ENCODE measurements around the gene SYCN. TPM values are rescaled to one million over a fixed set of nuclear protein-coding genes. Genes with fewer than 3 reads are reported as not detected.

Gene SYCN
- total and polyA plus RNA-seq, 2 experiments from 2014 or later: not detected

DNA sequence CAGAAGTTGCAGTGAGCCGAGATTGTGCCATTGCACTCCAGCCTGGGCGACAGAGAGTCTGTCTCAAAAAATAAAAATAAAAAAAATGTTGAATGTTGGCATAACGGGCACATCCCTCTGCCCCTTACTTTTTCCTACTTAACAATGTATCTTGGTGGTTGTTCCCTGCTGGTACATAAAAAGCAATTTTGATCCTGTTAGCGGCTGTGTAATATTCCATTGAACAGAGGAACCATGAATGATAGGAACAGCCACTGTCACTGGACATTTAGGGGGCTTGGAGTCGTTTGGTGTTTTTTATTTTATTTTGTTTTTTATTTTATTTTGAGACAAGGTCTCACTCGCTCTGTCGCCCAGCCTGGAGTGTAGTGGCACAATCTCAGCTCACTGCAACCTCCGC lies 17.7 kb downstream of the SYCN start:
- no peak for TF ChIP-seq EZH2phosphoT487 (IDR thresholded peaks at IDR 0.05; ENCODE audit: insufficient read depth, low read depth)
- no peak for TF ChIP-seq EZH2 (IDR thresholded peaks at IDR 0.05; ENCODE audit: insufficient read depth, poor library complexity, severe bottlenecking)
- Histone ChIP-seq H3K27me3 (replicated peaks; ENCODE audit: insufficient read depth) (no peaks in the 10 kb centered on the region), H3F3A (ENCODE audit: insufficient read depth) (no peaks in the 10 kb centered on the region), H3K9me2 (ENCODE audit: insufficient read depth) (no peaks in the 10 kb centered on the region), H2AFZ (no peak overlapping the region), H3K36me3 (ENCODE audit: low read depth) (no peaks in the 10 kb centered on the region), H4K20me1 (ENCODE audit: insufficient read depth) (no peaks in the 10 kb centered on the region), H3K79me2 (ENCODE audit: insufficient read depth) (no peaks in the 10 kb centered on the region), H3K4me2 (ENCODE audit: unreplicated experiment) (no peak overlapping the region), H3K27ac (no peak overlapping the region), H3K4me3 (no peak overlapping the region), H3K9ac (no peak overlapping the region), H3K9me3 (ENCODE audit: low read depth) (no peaks in the 10 kb centered on the region), H3K4me1 (ENCODE audit: insufficient read depth) (no peaks in the 10 kb centered on the region)
- in situ Hi-C loops (cut with MboI): no loop called here
- DNase-seq: no peak
- 63 to 67% methylated on average over 8 of the region's 8 CpGs for WGBS, 2 experiments (ENCODE audit: low coverage in 1 of 2, low lambda C conversion rate in 2 of 2, missing lambda C conversion rate in 2 of 2)

DNA sequence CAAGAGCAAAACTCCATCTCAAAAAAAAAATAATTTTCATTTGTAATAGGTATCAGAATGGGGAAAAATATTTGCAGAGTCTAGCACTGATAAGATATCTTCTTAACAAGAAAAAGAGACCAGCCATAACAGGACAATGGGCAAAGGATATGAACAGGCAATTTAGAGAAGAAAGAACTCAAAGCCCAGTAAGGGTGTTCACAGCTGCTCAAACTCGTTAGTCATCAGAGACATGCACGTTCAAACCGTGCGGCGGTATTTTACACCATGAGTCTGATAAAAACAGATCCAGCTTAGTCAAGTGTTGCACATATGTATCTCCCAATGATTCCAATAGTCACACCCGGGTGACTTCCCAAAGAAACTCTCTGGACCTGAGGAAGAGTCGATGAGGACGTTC lies 21.0 kb downstream of the SYCN start:
- H3K4me1 ChIP-seq (ENCODE audit: insufficient read depth): no peaks in the 10 kb centered on the region
- TF ChIP-seq EZH2 (IDR thresholded peaks at IDR 0.05; ENCODE audit: insufficient read depth, poor library complexity, severe bottlenecking) (no peak), EZH2phosphoT487 (IDR thresholded peaks at IDR 0.05; ENCODE audit: insufficient read depth, low read depth) (no peak)
- in situ Hi-C loops (cut with MboI): no loop called here
- no peak overlapping the region for H2AFZ ChIP-seq
- no peaks in the 10 kb centered on the region for H3K79me2 ChIP-seq (ENCODE audit: insufficient read depth)
- H3K9ac ChIP-seq: no peak overlapping the region
- no peaks in the 10 kb centered on the region for H3K9me3 ChIP-seq (ENCODE audit: low read depth)
- H3F3A ChIP-seq (ENCODE audit: insufficient read depth): no peaks in the 10 kb centered on the region
- H3K9me2 ChIP-seq (ENCODE audit: insufficient read depth): no peaks in the 10 kb centered on the region
- H3K27me3 ChIP-seq (replicated peaks; ENCODE audit: insufficient read depth): no peaks in the 10 kb centered on the region
- H3K27ac ChIP-seq: no peak overlapping the region
- peak; percentile 23 for DNase-seq
- H4K20me1 ChIP-seq (ENCODE audit: insufficient read depth): no peaks in the 10 kb centered on the region
- 54 to 66% methylated on average over 8 of the region's 8 CpGs for WGBS, 2 experiments (ENCODE audit: low coverage in 1 of 2, low lambda C conversion rate in 2 of 2, missing lambda C conversion rate in 2 of 2)
- H3K36me3 ChIP-seq (ENCODE audit: low read depth): no peaks in the 10 kb centered on the region
- H3K4me2 ChIP-seq (ENCODE audit: unreplicated experiment): no peak overlapping the region
- no peak overlapping the region for H3K4me3 ChIP-seq

GRCh38 chr19:39182174-39182505 lies 21.9 kb downstream of the SYCN start:
- WGBS, 2 experiments (ENCODE audit: low coverage in 1 of 2, low lambda C conversion rate in 2 of 2, missing lambda C conversion rate in 2 of 2): 66 to 74% methylated on average over 4 of the region's 4 CpGs
- Histone ChIP-seq H4K20me1 (ENCODE audit: insufficient read depth) (no peaks in the 10 kb centered on the region), H3K9me3 (ENCODE audit: low read depth) (no peaks in the 10 kb centered on the region), H3K4me2 (ENCODE audit: unreplicated experiment) (no peak overlapping the region), H3K9me2 (ENCODE audit: insufficient read depth) (no peaks in the 10 kb centered on the region), H3K4me3 (no peak overlapping the region), H2AFZ (no peak overlapping the region), H3K79me2 (ENCODE audit: insufficient read depth) (no peaks in the 10 kb centered on the region), H3K4me1 (ENCODE audit: insufficient read depth) (no peaks in the 10 kb centered on the region), H3F3A (ENCODE audit: insufficient read depth) (no peaks in the 10 kb centered on the region), H3K27me3 (replicated peaks; ENCODE audit: insufficient read depth) (no peaks in the 10 kb centered on the region), H3K9ac (no peak overlapping the region), H3K27ac (no peak overlapping the region), H3K36me3 (ENCODE audit: low read depth) (no peaks in the 10 kb centered on the region; the same call in 1 of the 2 replicates)
- in situ Hi-C loops (cut with MboI): no loop called here
- TF ChIP-seq EZH2 (IDR thresholded peaks at IDR 0.05; ENCODE audit: insufficient read depth, poor library complexity, severe bottlenecking) (no peak), EZH2phosphoT487 (IDR thresholded peaks at IDR 0.05; ENCODE audit: insufficient read depth, low read depth) (no peak)
- peak; percentile 55 for DNase-seq

GRCh38 chr19:39181500-39182173 lies 22.4 kb downstream of the SYCN start:
- Histone ChIP-seq H3K4me3 (no peak overlapping the region), H3K79me2 (ENCODE audit: insufficient read depth) (no peaks in the 10 kb centered on the region), H3K9ac (no peak overlapping the region), H4K20me1 (ENCODE audit: insufficient read depth) (no peaks in the 10 kb centered on the region), H3F3A (ENCODE audit: insufficient read depth) (no peaks in the 10 kb centered on the region), H2AFZ (no peak overlapping the region), H3K27ac (no peak overlapping the region), H3K27me3 (replicated peaks; ENCODE audit: insufficient read depth) (no peaks in the 10 kb centered on the region), H3K4me2 (ENCODE audit: unreplicated experiment) (no peak overlapping the region), H3K4me1 (ENCODE audit: insufficient read depth) (no peaks in the 10 kb centered on the region), H3K9me3 (ENCODE audit: low read depth) (no peaks in the 10 kb centered on the region), H3K9me2 (ENCODE audit: insufficient read depth) (no peaks in the 10 kb centered on the region), H3K36me3 (ENCODE audit: low read depth) (no peaks in the 10 kb centered on the region; the same call in 1 of the 2 replicates)
- in situ Hi-C loops (cut with MboI): no loop called here
- no peak for DNase-seq
- WGBS, 2 experiments (ENCODE audit: low coverage in 1 of 2, low lambda C conversion rate in 2 of 2, missing lambda C conversion rate in 2 of 2): 86 to 87% methylated on average over 21 of the region's 21 CpGs
- TF ChIP-seq EZH2phosphoT487 (IDR thresholded peaks at IDR 0.05; ENCODE audit: insufficient read depth, low read depth) (no peak), EZH2 (IDR thresholded peaks at IDR 0.05; ENCODE audit: insufficient read depth, poor library complexity, severe bottlenecking) (no peak)
